ENCODE measurements around the gene ASPG.

Gene ASPG

GRCh38 chr14:104076743-104077142 lies 8.8 kb upstream of the ASPG start:
- DNase-seq = no peak

GRCh38 chr14:104078031-104078455 lies 7.5 kb upstream of the ASPG start:
- DNase-seq = peak; percentile 80

GRCh38 chr14:104080376-104081260 lies 4.9 kb upstream of the ASPG start:
- DNase-seq = no peak

- DNase-seq = no peak
These were observed 4.2 kb upstream of the ASPG start for GRCh38 chr14:104081261-104081835.

GRCh38 chr14:104081951-104082464 lies 3.5 kb upstream of the ASPG start:
- DNase-seq = no peak

GRCh38 chr14:104082807-104083206 lies 2.7 kb upstream of the ASPG start:
- no peak for DNase-seq

- DNase-seq = no peak
These were observed 1.1 kb upstream of the ASPG start for GRCh38 chr14:104084251-104085002.

- DNase-seq = no peak
These were observed 345 bp downstream of the ASPG start for GRCh38 chr14:104085889-104086201.

GRCh38 chr14:104086210-104086660 lies 735 bp downstream of the ASPG start:
- no peak for DNase-seq

GRCh38 chr14:104086661-104087461 lies 1.4 kb downstream of the ASPG start:
- no peak for DNase-seq

GRCh38 chr14:104087505-104087904 lies 2.0 kb downstream of the ASPG start:
- no peak for DNase-seq

- no peak for DNase-seq
These were observed 2.7 kb downstream of the ASPG start for GRCh38 chr14:104087981-104088850.

GRCh38 chr14:104090071-104090748 lies 4.7 kb downstream of the ASPG start:
- DNase-seq = no peak

GRCh38 chr14:104091061-104091926 lies 5.8 kb downstream of the ASPG start:
- DNase-seq = no peak

GRCh38 chr14:104091927-104092771 lies 6.6 kb downstream of the ASPG start:
- DNase-seq = no peak

- DNase-seq = no peak
These were observed 7.4 kb downstream of the ASPG start for GRCh38 chr14:104092931-104093365.

- no peak for DNase-seq
These were observed 8.0 kb downstream of the ASPG start for GRCh38 chr14:104093366-104094055.

GRCh38 chr14:104094056-104094708 lies 8.7 kb downstream of the ASPG start:
- DNase-seq = no peak

Data from fibroblast of skin of right biceps (primary cell).